M059J (cell line): ENCODE measurements around the gene NEMP2. TPM values are rescaled to one million over a fixed set of nuclear protein-coding genes. Genes with fewer than 3 reads are reported as not detected.
A peak's percentile ranks its signal among the peaks of the same experiment; 100 is the strongest.

Source experiments
- DNase-seq: peaks from one replicate; pipeline ENCODE4 v3.0.0-alpha.2; 2012; ENCODE audit warnings: low read depth
- total RNA-seq: library from RNA; depleted of rRNA; stranded (reverse); fragments of >200 nt; shearing (Covaris generic); gene quantifications from 2 replicates; pipeline ENCODE4 v1.2.3, GENCODE V29; 2014; rRNA removed

NEMP2 gene, protein sequence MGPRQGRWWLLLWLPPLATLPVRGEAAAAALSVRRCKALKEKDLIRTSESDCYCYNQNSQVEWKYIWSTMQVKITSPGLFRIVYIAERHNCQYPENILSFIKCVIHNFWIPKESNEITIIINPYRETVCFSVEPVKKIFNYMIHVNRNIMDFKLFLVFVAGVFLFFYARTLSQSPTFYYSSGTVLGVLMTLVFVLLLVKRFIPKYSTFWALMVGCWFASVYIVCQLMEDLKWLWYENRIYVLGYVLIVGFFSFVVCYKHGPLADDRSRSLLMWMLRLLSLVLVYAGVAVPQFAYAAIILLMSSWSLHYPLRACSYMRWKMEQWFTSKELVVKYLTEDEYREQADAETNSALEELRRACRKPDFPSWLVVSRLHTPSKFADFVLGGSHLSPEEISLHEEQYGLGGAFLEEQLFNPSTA
- total RNA-seq: 4.4 and 9.5 TPM in 2 replicates

DNA sequence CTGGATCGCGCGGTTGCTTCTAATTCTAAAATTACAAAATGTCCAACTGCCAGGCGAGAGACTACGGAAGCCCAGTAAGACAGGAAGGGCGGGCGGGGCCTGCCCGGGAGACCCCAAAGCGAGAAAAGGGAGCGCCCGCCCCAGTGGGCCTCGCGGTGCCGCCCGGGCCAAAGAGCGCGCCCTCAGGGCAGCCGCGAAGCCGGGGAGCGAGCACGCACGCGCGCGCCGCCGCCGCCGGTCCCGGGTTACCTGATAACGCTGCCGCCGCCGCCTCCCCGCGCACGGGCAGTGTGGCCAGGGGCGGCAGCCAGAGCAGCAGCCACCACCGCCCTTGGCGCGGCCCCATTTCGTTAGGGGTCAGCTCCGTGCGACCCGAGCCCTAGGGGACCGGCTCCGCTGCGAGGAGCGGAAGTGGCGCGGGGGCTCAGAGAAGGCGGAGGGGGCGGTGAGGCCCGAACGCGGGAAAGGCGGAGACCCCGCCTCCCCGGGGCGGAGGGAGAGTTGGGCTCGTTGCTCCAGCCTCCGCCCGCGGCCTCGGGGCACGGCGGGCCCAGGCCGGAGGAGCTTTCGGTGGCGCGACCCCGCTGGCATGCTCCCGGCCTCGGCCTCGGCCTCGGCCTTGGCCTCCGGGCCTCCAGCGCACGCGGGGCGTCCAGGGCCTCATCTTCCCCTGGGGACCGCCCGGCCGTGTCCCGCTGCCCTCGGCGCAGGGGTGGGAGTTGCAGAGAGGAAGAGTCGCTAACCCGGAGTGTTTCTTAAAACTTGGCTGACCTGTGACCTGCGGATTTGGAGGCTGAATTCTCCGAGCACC lies at the start of gene NEMP2:
NEMP2 (minus strand) TSS at position 413 of the 811 bp plus-strand sequence; CDS start at position 346, 67 bp downstream.
- peak; percentile 79 for DNase-seq

DNA sequence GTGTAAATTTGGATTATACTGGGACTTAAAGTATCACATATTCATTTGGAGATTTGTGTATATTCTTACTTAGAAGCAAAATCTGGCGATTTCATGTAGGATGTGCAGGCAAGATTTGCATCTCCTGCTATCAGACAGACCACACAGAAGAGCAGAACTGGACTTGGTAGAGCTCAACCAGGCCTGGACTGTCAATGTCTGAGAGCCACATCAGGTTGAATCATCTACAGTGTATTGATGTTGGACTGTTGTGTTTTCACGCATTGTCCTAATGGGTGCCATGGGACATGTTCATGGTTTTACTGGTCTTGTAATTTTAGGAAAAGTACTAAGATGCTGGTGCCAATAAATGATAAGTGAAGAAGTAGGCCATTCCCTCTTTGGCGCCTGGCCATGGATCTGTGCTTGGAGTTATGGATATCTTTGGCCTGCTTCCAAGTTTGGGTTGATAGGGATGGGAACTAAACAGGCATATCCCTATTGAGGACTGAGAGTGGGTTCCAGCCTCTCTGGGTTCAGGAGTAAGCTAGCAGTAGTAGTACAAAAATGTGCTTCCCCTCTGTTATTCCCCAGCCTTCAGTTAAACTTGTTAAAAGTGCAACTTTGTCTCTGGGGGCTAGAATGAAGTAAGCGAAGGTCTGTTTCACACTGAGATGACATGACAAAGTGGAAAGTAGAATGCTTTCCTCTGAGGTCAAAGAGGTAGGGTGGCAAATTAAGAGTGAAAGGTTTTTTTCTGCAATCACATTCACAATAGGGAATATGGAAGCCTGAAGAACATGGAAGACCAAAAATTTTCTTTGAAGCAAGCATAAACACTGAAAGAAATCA lies 49.2 kb upstream of the NEMP2 start:
- DNase-seq: no peak

DNA sequence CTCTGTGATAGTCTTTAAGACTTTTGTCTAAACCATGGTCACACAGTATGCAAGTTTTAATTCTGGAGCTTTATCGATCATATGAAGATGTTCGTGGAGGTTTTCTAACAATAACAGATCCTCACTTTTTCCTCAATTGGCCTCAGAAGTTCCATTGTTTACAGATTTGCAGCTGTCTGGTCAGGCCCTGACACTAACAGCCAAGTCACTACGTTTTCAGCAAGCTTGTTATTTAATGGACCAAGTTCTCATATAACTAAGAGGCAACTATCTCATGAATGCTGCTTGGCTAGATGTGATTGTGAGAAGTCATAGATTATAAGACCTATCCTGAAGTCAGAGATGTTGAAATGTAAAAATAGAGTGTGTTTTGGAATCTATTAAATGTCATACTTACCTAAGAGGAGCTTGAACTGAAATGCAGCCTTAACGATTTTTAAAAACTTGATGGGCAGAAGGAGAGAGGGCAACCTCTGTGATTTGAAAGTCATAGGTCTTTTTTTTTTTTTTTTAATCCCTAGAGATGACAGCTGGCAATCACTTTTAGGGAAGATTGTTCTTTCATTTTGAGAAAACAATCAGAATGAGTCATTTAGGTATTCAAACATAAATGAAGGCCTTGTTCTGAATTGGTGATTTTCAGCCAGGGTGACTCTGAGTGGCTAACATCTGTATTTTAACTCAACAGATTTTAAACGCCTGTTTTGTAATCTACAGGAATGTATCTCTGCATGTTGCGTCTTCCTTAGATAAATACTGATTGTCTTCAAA lies 48.4 kb upstream of the NEMP2 start:
- no peak for DNase-seq

DNA sequence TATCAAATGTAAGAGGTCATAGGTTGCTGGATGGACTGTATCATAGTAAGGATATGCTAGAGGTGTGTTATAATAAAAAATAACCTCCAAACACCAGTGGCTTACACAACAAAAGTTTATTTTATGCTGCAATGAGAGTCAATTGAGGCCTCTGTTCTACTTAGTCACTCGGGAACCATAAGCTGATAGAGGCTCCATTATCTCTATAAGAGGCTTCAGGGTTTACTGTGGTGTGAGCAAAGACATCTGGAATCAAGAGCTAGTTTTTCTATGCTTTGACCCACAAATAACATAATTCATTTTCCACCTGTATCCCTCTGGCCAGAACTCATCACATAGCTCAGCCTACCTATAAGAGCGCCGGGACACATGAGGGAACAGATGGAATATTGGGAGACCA lies 47.5 kb upstream of the NEMP2 start:
- no peak for DNase-seq

DNA sequence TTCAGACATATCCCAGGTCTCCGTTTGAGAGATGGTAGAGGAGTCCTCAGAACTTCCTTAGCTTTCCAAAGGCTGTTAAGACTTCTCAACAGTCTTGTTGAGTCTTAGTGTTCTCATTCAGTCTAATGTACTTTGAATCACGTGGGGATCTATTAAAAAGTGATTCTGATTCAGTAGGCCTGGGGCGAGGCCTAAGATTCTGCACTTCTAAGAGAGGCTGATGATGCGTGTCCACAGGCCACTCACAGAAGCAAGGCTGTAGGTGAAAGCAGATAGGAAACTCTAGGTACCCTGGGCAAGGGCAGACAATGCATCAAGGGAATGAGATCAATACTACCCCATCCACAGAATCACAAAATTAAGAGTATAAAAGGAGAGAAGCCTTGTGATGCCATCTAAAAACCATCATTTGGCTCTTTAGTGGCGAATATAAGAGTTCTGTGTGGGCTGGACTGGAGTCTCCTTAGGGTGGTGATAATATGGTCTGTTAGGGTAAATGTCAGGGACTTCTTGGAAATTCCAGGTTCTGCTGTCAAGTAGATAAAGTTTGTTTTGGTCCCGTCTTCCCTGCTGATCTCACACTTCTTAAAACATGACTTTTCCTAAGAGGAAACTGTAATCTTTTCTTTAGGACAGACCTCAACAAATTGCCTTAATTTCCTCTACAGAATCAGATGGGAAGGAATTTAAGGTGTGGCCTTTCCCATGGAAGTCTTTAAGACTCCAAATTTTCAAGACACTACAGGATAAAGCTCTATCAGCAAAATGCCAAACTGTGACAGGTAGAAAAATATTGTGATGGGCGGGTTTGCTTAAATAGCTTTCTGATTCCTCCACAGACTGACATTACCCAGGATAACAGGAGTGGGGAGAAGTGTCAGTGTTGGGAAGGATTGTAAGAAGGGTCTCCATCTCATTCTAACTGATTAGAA lies 45.7 kb upstream of the NEMP2 start:
- DNase-seq: no peak

DNA sequence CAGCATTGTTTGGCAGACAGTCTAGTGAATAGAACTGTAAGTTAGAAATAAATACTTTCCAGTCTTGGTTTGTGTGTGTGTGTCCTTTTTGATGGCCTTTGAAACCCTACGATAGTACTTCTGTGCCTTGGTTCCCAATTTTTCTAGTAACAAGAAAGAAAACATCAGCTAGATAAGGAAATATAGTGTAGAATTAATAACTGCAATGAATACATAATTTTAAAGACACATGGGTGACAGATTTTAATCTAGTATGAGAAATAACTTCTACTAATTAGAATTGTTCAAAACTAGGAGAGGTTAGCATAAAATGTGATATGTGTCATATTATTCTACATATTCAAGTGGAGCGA lies 44.5 kb upstream of the NEMP2 start:
- DNase-seq: no peak

DNA sequence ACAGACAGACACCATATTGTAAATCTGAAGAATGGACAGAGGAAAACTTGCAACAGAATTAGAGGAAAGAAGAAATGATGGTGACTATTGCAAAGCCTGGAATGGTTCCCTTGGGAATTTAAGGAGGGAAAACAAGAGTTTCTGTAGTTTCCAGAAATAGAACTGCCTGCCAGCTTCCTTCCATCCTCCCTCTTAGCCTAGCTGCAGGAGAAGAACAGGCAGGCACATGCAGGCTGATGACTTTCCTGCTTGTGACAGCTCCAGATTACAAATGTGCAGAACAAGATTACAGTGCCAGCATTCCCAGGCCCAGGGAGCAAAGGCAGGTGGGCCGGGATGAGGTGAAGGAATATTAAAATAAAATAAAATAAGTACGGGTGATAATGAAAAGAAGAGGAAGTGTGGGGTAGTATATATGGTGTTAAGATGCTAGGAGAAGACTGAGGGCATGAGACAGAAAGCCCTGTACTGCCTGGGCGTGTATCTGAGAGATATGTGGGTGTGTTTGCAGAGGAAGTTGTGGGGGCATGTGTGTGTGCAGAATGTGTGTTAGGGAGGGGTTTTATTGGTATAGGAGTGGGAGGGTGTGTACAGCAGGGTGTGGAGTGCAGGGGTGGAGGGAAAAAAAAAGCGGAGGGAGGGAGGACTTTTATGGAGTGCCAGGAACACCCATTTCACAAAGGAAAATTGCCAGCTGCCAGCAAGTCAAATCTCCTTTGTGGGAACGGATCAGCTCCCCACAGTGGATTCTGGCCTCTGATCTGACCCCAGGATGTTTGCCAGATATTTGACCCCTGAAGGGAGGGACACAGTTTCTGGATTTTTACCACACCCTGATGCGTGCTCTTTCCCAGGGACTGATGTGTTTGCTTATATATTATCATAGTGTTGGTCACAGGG lies 43.9 kb upstream of the NEMP2 start:
- no peak for DNase-seq

DNA sequence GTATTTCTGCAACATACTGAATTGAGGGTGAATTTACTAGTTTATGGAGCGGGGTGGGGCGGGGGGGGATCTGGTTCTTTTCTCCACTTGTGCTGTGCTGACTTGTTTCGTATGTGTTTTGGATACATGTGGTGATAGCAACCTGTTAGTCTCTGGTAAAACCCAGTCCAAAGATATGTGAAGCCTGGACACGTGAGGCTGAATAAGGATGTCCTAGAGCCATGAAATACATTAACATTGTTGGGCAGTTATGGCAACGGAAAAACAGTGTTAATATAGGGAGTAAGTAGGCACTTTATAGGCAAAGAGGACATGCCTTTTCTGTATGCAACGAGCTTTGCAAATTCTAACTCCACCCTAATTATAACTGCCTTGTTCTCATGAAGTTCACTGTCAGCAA lies 42.1 kb upstream of the NEMP2 start:
- no peak for DNase-seq

DNA sequence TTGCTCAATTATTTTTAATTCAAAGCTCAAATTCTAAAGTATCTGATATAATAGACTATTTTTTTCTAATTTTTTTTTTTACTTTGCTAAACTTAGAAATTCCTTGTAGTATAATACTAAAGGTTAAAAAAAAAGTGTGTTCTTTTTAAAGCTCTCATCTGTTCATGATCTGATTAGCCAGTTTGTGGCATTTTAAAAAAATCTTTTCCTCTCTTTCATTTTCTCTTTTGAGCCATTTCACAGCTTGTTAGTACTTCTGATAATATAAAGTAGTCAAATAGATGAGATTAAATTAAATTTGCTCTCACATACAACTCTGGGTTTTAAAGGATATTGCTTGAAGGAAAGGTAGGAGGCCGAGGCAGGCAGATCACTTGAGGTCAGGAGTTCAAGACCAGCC lies 40.7 kb upstream of the NEMP2 start:
- no peak for DNase-seq

DNA sequence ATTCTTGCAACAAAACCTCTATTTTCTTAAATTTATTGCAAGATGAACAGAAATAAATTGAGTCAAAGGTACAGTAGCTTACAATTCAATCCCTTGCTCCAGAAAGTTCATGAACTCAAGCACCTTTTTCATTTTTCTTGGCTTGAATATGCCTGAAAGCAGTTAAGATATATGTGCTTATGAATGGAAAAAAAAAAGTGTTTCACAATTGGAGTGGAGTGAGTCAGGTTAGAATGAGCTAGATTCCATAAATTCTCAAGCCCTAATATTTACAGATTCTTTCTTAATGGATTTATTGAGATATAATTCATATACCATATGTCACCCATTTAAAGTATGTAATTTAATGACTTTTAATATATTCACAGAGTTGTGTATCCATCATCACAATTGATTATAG lies 39.6 kb upstream of the NEMP2 start:
- DNase-seq: no peak

DNA sequence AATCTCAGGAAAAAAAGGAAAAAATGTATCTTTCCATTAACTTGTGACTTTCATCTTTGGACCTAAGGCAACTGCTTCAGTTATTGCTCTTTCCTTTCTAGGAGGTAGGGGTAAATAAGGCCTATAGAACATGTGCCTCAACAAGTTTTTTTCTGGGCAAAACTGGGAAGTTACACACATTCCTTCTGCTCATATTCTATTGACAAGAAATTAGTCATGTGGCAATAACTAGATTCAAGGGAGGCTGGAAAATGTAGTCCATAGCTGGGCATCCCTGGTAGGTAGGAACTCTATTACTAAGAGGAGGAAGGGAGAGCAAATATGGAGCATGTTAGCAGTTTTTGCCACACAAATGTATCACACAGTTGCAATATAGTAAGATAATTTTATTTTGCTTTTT lies 37.7 kb upstream of the NEMP2 start:
- DNase-seq: no peak

DNA sequence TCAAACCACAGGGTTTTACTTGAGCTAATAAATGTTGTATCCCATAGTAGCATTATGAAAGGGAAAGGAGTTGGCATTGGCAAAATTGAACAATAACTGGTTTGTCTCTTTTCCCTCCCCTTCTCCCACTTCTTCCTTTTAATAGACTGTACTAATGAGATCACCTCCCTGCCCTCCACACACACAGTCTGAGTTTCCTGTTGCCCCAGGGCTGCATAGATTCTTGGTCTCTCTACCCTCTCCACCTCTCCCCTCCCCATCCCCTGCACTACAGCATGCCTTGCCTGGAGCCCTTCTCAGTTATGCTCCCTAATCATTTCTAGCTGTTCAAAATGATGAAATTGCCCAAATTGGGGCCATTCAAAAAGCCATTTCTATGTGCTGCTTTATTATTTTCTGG lies 37.2 kb upstream of the NEMP2 start:
- peak; percentile 41 for DNase-seq

DNA sequence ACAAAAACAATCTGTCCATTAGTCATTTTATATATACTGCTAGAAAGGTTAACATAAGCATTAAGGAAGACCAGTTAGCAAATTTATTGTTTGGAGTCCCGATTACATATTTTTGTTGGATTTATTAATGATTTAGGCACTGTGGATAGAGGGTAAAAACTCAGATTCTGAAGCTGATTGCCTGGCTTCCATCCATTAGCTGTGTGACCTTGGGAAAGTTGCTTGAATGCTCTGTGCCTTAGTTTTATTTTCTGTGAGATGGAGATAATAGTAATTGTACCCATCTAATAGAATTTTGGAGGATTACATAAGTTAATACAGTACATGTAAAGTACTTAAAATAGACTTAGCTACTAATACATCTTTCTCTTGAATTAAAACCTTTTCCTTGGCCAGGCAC lies 36.3 kb upstream of the NEMP2 start:
- DNase-seq: no peak

DNA sequence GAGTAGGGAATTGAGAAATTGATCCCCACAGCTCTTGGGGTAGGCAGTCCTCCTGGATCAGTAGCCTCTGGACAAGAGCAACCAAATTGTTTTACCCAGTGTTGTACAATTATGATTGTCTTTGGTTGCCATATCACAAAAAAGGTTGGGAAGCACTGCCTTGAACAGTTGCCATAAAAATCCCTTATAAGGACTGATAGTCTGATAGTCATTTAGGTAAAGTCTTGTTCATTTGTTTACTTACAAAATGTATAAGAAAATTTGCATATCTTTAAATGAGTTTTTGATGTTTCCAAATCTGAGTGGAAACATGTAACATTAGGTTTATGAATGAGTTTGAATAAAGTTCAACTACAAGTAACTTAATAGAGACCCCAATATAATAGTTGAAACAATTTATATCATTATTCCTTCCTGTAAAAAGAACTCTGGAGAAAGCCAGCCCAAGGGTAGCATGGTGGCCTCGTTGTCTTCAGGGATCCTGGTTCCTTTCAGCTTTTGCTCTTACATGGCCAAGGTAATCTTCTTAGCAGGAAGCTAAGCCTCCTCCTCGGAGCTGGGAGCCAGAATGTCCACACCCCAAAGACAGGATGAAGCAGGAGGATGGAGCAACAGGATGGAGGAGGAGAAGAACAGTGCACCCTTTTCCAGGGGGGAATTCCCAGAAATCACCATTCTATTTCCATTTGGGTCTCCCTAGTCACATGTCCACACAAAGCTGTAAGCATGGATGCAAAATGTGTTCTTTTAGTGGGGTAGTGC lies 35.7 kb upstream of the NEMP2 start:
- DNase-seq: no peak

DNA sequence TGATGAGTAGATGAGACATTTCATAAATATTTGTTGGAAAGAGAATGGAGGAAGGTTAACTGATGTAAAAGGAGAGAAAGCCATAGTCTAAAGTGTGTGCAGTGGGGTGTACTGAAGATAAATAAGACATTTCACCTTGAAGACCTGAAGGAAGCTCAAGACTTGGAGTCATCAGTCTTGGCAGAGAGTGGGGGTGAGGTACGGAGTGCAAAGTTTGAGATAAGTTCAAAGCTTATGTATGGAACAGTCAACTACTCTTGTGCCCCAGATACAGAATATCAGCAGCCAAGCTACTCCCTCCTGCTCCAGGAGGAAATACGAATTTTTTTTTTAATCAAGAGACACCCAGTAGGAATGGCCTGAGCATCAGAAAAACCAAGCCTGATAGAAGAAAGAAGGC lies 30.3 kb upstream of the NEMP2 start:
- no peak for DNase-seq

DNA sequence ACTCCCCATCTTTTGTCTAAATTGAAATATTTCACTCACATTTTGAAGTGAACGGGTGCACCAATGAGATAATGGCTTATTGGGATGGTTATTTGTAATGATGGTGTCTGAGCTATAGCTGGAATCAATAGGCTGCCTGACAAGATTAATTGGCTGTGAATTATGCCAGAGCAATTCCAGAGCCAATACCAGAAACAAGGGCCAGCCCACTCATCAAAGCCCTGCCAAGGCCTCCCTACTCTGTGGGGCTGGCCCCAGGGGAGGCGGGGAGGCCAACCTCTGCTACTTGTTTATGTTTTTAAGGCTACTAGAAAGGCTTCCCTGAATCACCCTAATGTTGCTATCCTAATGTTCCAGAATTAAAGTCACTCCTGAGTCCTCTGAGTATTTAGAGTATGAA lies 29.1 kb upstream of the NEMP2 start:
- DNase-seq: no peak

DNA sequence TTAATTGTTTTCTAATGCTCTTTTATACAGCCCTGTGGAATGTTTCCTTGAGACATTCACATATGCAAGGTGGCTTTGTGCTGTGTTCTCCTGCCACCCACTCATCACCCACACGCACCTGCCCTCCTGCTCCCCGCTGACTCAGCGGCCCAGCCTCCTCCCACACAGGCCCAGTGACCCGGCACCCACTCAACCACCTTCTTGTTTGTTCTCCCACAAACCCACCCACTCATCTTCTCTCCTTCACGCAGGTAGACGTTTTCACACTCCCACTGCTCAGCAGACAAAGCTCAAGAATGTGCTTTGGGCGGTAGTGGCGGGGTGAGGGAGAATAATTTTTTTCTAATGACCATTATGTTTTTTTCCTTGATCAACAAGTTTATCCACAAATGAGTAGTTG lies 28.6 kb upstream of the NEMP2 start:
- DNase-seq: no peak

DNA sequence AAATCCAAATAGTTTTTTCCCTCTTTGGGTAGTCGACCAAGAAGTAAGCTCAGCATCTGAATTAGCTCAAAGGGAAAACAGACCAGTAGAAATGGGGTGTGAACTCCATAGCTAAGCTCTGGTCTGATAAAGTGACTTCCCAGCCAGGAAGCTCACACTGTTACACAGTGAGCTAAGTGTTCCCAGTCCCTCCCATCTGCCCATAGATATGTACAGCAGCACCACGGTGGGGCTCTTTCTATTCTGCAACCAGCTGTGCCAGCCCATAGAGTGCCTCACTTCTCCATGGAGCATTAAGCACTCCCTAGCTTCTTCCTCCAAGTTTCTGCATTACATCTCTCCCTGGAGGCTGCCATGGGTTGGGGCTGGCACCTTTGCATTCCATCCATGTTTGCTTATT lies 27.6 kb upstream of the NEMP2 start:
- no peak for DNase-seq

DNA sequence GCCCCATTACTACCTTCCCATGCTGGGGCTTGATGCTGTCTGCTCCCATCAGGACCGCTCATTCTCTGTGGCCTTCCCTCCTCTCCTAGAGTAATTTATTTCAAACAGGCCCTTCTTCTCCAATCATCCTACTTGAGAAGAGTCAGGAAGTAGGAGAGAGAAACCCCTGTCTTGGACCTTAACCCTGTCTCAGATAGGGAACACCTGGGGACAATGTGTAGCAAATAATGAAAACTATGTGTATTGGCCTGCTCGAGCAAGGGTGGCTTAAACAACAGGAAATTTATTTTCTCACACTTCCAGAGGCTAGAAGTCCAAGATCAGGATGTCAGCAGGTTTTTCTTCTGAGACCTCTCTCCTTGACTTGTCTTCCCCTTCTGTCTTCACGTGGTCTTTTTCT lies 26.6 kb upstream of the NEMP2 start:
- DNase-seq: no peak
